ENCODE results near the gene ZNF791.
A peak's percentile ranks its signal among the peaks of the same experiment; 100 is the strongest.
"Not testable (repeated sequence)": the region's sequence is repeated elsewhere in the genome, so short reads cannot be mapped to it uniquely, and the experiment has no call there.

ZNF791 gene

GRCh38 chr19:12629215-12629614 is 18.5 kb downstream of the ZNF791 start:
- DNase-seq (ENCODE audit: low read depth in 2 of 2), result no peak

GRCh38 chr19:12636631-12637030 is 25.9 kb downstream of the ZNF791 start:
- no peak for DNase-seq (ENCODE audit: low read depth in 2 of 2)

GRCh38 chr19:12638611-12639182 is 28.0 kb downstream of the ZNF791 start:
- no peak for DNase-seq (ENCODE audit: low read depth in 2 of 2)

GRCh38 chr19:12639901-12640613 is 29.3 kb downstream of the ZNF791 start:
- DNase-seq (ENCODE audit: low read depth in 2 of 2), result peak; percentile 84 to 87

- DNase-seq (ENCODE audit: low read depth in 2 of 2), result no peak
Measured at GRCh38 chr19:12641456-12641855, 30.7 kb downstream of the ZNF791 start.

- DNase-seq (ENCODE audit: low read depth in 2 of 2), result no peak
Measured at GRCh38 chr19:12642506-12642905, 31.8 kb downstream of the ZNF791 start.

GRCh38 chr19:12643716-12644115 is 33.0 kb downstream of the ZNF791 start:
- DNase-seq (ENCODE audit: low read depth in 2 of 2), result not testable (repeated sequence)

- no peak for DNase-seq (ENCODE audit: low read depth in 2 of 2)
Measured at GRCh38 chr19:12646551-12646950, 35.8 kb downstream of the ZNF791 start.

GRCh38 chr19:12647047-12647446 is 36.3 kb downstream of the ZNF791 start:
- DNase-seq (ENCODE audit: low read depth in 2 of 2), result no peak

- peak; percentile 35 to 59 for DNase-seq (ENCODE audit: low read depth in 2 of 2)
Measured at GRCh38 chr19:12647490-12648071, 36.9 kb downstream of the ZNF791 start.

- no peak for DNase-seq (ENCODE audit: low read depth in 2 of 2)
Measured at GRCh38 chr19:12648088-12648487, 37.4 kb downstream of the ZNF791 start.

GRCh38 chr19:12649941-12650340 is 39.2 kb downstream of the ZNF791 start:
- no peak for DNase-seq (ENCODE audit: low read depth in 2 of 2)

- DNase-seq (ENCODE audit: low read depth in 2 of 2), result no peak
Measured at GRCh38 chr19:12652219-12652618, 41.5 kb downstream of the ZNF791 start.

GRCh38 chr19:12655546-12655945 is 44.8 kb downstream of the ZNF791 start:
- DNase-seq (ENCODE audit: low read depth in 2 of 2), result no peak

- DNase-seq (ENCODE audit: low read depth in 2 of 2), result peak in 1 of 2 donors; percentile 59
Measured at GRCh38 chr19:12656899-12657571, 46.3 kb downstream of the ZNF791 start.

GRCh38 chr19:12657966-12658365 is 47.2 kb downstream of the ZNF791 start:
- DNase-seq (ENCODE audit: low read depth in 2 of 2), result no peak

GRCh38 chr19:12660980-12661379 is 50.3 kb downstream of the ZNF791 start:
- DNase-seq (ENCODE audit: low read depth in 2 of 2), result no peak

GRCh38 chr19:12664406-12665280 is 53.9 kb downstream of the ZNF791 start:
- DNase-seq (ENCODE audit: low read depth in 2 of 2), result no peak

GRCh38 chr19:12665281-12665573 is 54.5 kb downstream of the ZNF791 start:
- DNase-seq (ENCODE audit: low read depth in 2 of 2), result peak in 1 of 2 donors; percentile 36

GRCh38 chr19:12665671-12666264 is 55.0 kb downstream of the ZNF791 start:
- no peak for DNase-seq (ENCODE audit: low read depth in 2 of 2)

- peak; percentile 70 to 79 for DNase-seq (ENCODE audit: low read depth in 2 of 2)
Measured at GRCh38 chr19:12666265-12667048, 55.7 kb downstream of the ZNF791 start, which contains the start of the genes MAN2B1 and WDR83. Gene MAN2B1, minus strand, starts transcription at chr19:12666742. Its CDS starts 41 bp downstream, at chr19:12666701. Gene WDR83, plus strand, starts transcription at chr19:12666807. Its CDS starts 2,984 bp downstream, at chr19:12669791.
